ENCODE results near the gene SLC9C1.

SLC9C1 gene

DNA sequence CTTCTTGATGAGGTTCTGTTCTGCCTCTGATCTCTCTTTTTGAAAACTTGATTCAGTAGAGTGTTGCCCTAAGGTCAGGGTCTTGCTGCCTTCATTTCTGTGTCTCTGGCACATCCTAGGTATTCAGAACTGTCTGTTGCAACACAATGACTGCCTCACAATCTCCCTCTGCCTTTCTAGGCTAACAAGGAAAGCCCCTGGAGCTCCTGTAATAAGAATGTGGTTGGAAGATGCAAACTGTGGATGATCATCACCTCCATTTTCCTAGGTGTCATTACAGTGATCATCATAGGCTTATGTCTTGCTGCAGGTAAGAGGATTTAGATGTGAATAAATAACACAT, 200.9 kb downstream of the SLC9C1 start:
- no peak overlapping the region for H2BK5ac ChIP-seq (ENCODE audit: low read depth, low read length, poor library complexity, severe bottlenecking)
- no peak overlapping the region for H3K4ac ChIP-seq (ENCODE audit: low read depth in 1 of 2, low read length in 2 of 2)
- peaks cover 17% of the 10 kb centered on the region for H3K79me1 ChIP-seq (replicated peaks; ENCODE audit: low read length, poor library complexity, severe bottlenecking)
- H3K4me1 ChIP-seq (ENCODE audit: control insufficient read depth, insufficient read depth, low read depth, low read length), result peaks cover 16% of the 10 kb centered on the region
- H3K14ac ChIP-seq (ENCODE audit: low read length in 2 of 2), result no peak overlapping the region
- H2BK15ac ChIP-seq (ENCODE audit: low read depth, poor library complexity, severe bottlenecking), result no peak overlapping the region
- no peak overlapping the region for H2AK5ac ChIP-seq (ENCODE audit: low read length, severe bottlenecking)
- H3K9ac ChIP-seq (ENCODE audit: low read length), result peak overlapping the region; percentile 25
- H4K8ac ChIP-seq (ENCODE audit: low read length), result no peak overlapping the region
- peaks cover 0 to 12% of the 10 kb centered on the region in 2 experiments for H3K36me3 ChIP-seq (ENCODE audit: control insufficient read depth in 1 of 2, insufficient read depth in 2 of 2, low read depth in 1 of 2, low read length in 2 of 2)
- no peak overlapping the region for H3K4me2 ChIP-seq (ENCODE audit: low read length, poor library complexity, severe bottlenecking)
- no peak overlapping the region for H2BK12ac ChIP-seq (ENCODE audit: low read length in 2 of 2)
- no peak overlapping the region for H4K91ac ChIP-seq (ENCODE audit: low read length)
- H3K18ac ChIP-seq (ENCODE audit: low read depth in 1 of 2, low read length in 2 of 2), result no peak overlapping the region
- no peak for DNase-seq
- H3K27ac ChIP-seq (ENCODE audit: low read length, poor library complexity, severe bottlenecking), result peak overlapping the region; percentile 75
- no peak overlapping the region for H3K23ac ChIP-seq (ENCODE audit: low read length in 2 of 2)
- H2AFZ ChIP-seq (ENCODE audit: low read depth, low read length), result no peak overlapping the region
- no peak overlapping the region for H2BK120ac ChIP-seq (ENCODE audit: low read depth, low read length)
- peaks cover 4% of the 10 kb centered on the region for H3K9me3 ChIP-seq (ENCODE audit: control insufficient read depth, low read length)
- peaks cover 0 to 11% of the 10 kb centered on the region in 2 experiments for H3K27me3 ChIP-seq (ENCODE audit: control insufficient read depth in 1 of 2, insufficient read depth in 1 of 2, low read length in 2 of 2)
- peak overlapping the region in 1 of 2 experiments; percentile 20 for H3K4me3 ChIP-seq (ENCODE audit: insufficient read depth in 1 of 2, low read depth in 1 of 2, low read length in 2 of 2)

DNA sequence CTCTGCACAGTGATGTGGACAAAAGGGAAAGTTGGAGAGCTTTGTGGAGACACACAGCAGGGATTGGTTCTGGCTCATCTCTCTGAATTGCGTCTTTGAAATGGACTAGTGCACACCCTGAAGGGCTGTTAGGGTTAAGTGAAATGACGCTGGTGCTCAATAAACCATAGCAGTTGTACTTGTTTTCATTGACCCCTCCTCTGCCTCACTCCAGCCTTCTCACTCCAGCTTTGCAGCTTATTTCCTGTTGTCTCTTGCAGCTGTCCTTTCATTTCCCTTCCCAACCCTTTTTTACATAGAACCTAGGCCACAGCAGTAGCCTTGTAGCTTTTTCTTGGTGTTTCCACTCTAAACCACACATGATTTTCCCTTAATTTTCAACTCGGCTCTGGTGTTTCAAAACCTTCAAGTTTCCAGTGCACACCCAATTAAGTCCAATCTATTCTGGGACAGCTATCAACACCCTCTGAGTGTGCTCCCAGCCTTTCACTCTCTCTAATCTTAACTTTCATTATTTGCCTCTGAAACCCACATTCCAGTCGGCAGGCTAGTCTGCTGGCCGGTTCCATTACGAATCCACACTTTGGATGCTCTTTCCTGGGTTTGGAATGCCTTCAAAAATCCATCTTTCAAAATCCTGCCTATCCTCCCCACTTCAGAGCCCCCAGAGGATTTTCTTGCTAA, 201.4 kb downstream of the SLC9C1 start:
- H3K79me1 ChIP-seq (replicated peaks; ENCODE audit: low read length, poor library complexity, severe bottlenecking), result peaks cover 16% of the 10 kb centered on the region
- no peak overlapping the region for H3K14ac ChIP-seq (ENCODE audit: low read length in 2 of 2)
- peaks cover 18% of the 10 kb centered on the region for H3K4me1 ChIP-seq (ENCODE audit: control insufficient read depth, insufficient read depth, low read depth, low read length)
- no peak overlapping the region for H2BK120ac ChIP-seq (ENCODE audit: low read depth, low read length)
- no peak overlapping the region for H3K23ac ChIP-seq (ENCODE audit: low read length in 2 of 2)
- H2BK12ac ChIP-seq (ENCODE audit: low read length in 2 of 2), result no peak overlapping the region
- H4K8ac ChIP-seq (ENCODE audit: low read length), result peak overlapping the region; percentile 19
- peaks cover 0 to 12% of the 10 kb centered on the region in 2 experiments for H3K36me3 ChIP-seq (ENCODE audit: control insufficient read depth in 1 of 2, insufficient read depth in 2 of 2, low read depth in 1 of 2, low read length in 2 of 2)
- H3K9ac ChIP-seq (ENCODE audit: low read length), result peak overlapping the region; percentile 25
- H3K18ac ChIP-seq (ENCODE audit: low read depth in 1 of 2, low read length in 2 of 2), result peak overlapping the region in 1 of 2 experiments; percentile 24
- WGBS, result 43% methylated on average over 6 of the region's 6 CpGs
- H2BK5ac ChIP-seq (ENCODE audit: low read depth, low read length, poor library complexity, severe bottlenecking), result no peak overlapping the region
- H3K9me3 ChIP-seq (ENCODE audit: control insufficient read depth, low read length), result peaks cover 4% of the 10 kb centered on the region
- H2AK5ac ChIP-seq (ENCODE audit: low read length, severe bottlenecking), result no peak overlapping the region
- H3K4me2 ChIP-seq (ENCODE audit: low read length, poor library complexity, severe bottlenecking), result peak overlapping the region; percentile 39
- H2AFZ ChIP-seq (ENCODE audit: low read depth, low read length), result peak overlapping the region; percentile 53
- H4K91ac ChIP-seq (ENCODE audit: low read length), result no peak overlapping the region
- DNase-seq, result peak; percentile 42
- peaks cover 0 to 6% of the 10 kb centered on the region in 2 experiments for H3K27me3 ChIP-seq (ENCODE audit: control insufficient read depth in 1 of 2, insufficient read depth in 1 of 2, low read length in 2 of 2)
- H3K4me3 ChIP-seq (ENCODE audit: insufficient read depth in 1 of 2, low read depth in 1 of 2, low read length in 2 of 2), result peak overlapping the region in 1 of 2 experiments; percentile 20
- peak overlapping the region in 1 of 2 experiments; percentile 41 for H3K4ac ChIP-seq (ENCODE audit: low read depth in 1 of 2, low read length in 2 of 2)
- H3K27ac ChIP-seq (ENCODE audit: low read length, poor library complexity, severe bottlenecking), result peak overlapping the region; percentile 75
- H2BK15ac ChIP-seq (ENCODE audit: low read depth, poor library complexity, severe bottlenecking), result no peak overlapping the region

GRCh38 chr3:112090887-112091586, 203.0 kb downstream of the SLC9C1 start:
- H3K23ac ChIP-seq (ENCODE audit: low read length in 2 of 2), result no peak overlapping the region
- H3K9me3 ChIP-seq (ENCODE audit: control insufficient read depth, low read length), result peaks cover 2% of the 10 kb centered on the region
- no peak overlapping the region for H4K8ac ChIP-seq (ENCODE audit: low read length)
- H3K79me1 ChIP-seq (replicated peaks; ENCODE audit: low read length, poor library complexity, severe bottlenecking), result peaks cover 14% of the 10 kb centered on the region
- H3K4me3 ChIP-seq (ENCODE audit: insufficient read depth in 1 of 2, low read depth in 1 of 2, low read length in 2 of 2), result no peak overlapping the region
- peaks cover 0 to 10% of the 10 kb centered on the region in 2 experiments for H3K36me3 ChIP-seq (ENCODE audit: control insufficient read depth in 1 of 2, insufficient read depth in 2 of 2, low read depth in 1 of 2, low read length in 2 of 2)
- peaks cover 19% of the 10 kb centered on the region for H3K4me1 ChIP-seq (ENCODE audit: control insufficient read depth, insufficient read depth, low read depth, low read length)
- H4K91ac ChIP-seq (ENCODE audit: low read length), result no peak overlapping the region
- H2AFZ ChIP-seq (ENCODE audit: low read depth, low read length), result no peak overlapping the region
- H3K27ac ChIP-seq (ENCODE audit: low read length, poor library complexity, severe bottlenecking), result peak overlapping the region; percentile 36
- no peak for DNase-seq
- no peak overlapping the region for H3K4ac ChIP-seq (ENCODE audit: low read depth in 1 of 2, low read length in 2 of 2)
- H3K4me2 ChIP-seq (ENCODE audit: low read length, poor library complexity, severe bottlenecking), result no peak overlapping the region
- H2BK5ac ChIP-seq (ENCODE audit: low read depth, low read length, poor library complexity, severe bottlenecking), result no peak overlapping the region
- H2BK12ac ChIP-seq (ENCODE audit: low read length in 2 of 2), result no peak overlapping the region
- peak overlapping the region in 1 of 2 experiments; percentile 34 for H3K18ac ChIP-seq (ENCODE audit: low read depth in 1 of 2, low read length in 2 of 2)
- no peak overlapping the region for H3K9ac ChIP-seq (ENCODE audit: low read length)
- 39% methylated on average over 5 of the region's 6 CpGs for WGBS
- peak overlapping the region; percentile 73 for H2AK5ac ChIP-seq (ENCODE audit: low read length, severe bottlenecking)
- H3K27me3 ChIP-seq (ENCODE audit: control insufficient read depth in 1 of 2, insufficient read depth in 1 of 2, low read length in 2 of 2), result peaks cover 0 to 2% of the 10 kb centered on the region in 2 experiments
- peak overlapping the region in 1 of 2 experiments; percentile 18 for H3K14ac ChIP-seq (ENCODE audit: low read length in 2 of 2)
- no peak overlapping the region for H2BK120ac ChIP-seq (ENCODE audit: low read depth, low read length)
- H2BK15ac ChIP-seq (ENCODE audit: low read depth, poor library complexity, severe bottlenecking), result no peak overlapping the region
